WTC11 (cell line): Measurements from ENCODE around the gene KCNN1. TPM values are rescaled to one million over a fixed set of nuclear protein-coding genes. Genes with fewer than 3 reads are reported as not detected.

Experiments
- ATAC-seq: fragments of 200-7000 bp; cut with Tn5 transposase; 2 replicates; pipeline ENCODE4 v1.10.0; 2021; ENCODE audit warnings: mild to moderate bottlenecking, moderate library complexity
- CTCF ChIA-PET: fragments of 300-600 bp; sonication (Branson Sonifier 250); formaldehyde crosslinking; loops from one replicate; lab custom pipeline; 2021; ENCODE audit warnings: antibody characterized with exemption; lab: Charles Lee
- POLR2A ChIA-PET: fragments of 350-600 bp; sonication (Branson Sonifier 250); formaldehyde crosslinking; loops from one replicate; lab custom pipeline; 2021; ENCODE audit warnings: antibody characterized with exemption; lab: Charles Lee
- DNase-seq: peaks from one replicate; pipeline ENCODE4 v3.0.0; 2021; ENCODE audit warnings: low spot score
- H3K27ac Mint-ChIP-seq: 2 replicates; pipeline ENCODE4 v1.8.0; 2021; ENCODE audit warnings: mixed read lengths
- H3K27me3 Mint-ChIP-seq: 2 replicates; pipeline ENCODE4 v1.8.0; 2021; ENCODE audit warnings: low read depth, mild to moderate bottlenecking, moderate library complexity, mixed read lengths
- H3K36me3 Mint-ChIP-seq: 2 replicates; pipeline ENCODE4 v1.8.0; 2021; ENCODE audit warnings: mixed read lengths
- H3K4me1 Mint-ChIP-seq: 2 replicates; pipeline ENCODE4 v1.8.0; 2022; ENCODE audit warnings: mixed read lengths
- H3K4me3 Mint-ChIP-seq: 2 replicates; pipeline ENCODE4 v1.8.0; 2021; ENCODE audit warnings: mild to moderate bottlenecking, moderate library complexity, mixed read lengths
- H3K9me3 Mint-ChIP-seq: 2 replicates; pipeline ENCODE4 v1.8.0; 2021; ENCODE audit warnings: mixed read lengths
- ATF1 ChIP-seq: sonication (generic); formaldehyde crosslinking; IDR thresholded peaks from 2 replicates; pipeline ENCODE4 v1.8.1; 2023; ENCODE audit warnings: mild to moderate bottlenecking, moderate library complexity, missing genetic modification reagents
- ATF3 ChIP-seq: sonication (generic); formaldehyde crosslinking; conservative IDR thresholded peaks from 2 replicates; pipeline ENCODE4 v1.8.1; 2022; ENCODE audit warnings: mild to moderate bottlenecking, missing genetic modification reagents
- E2F5 ChIP-seq: sonication (generic); formaldehyde crosslinking; IDR thresholded peaks from 2 replicates; pipeline ENCODE4 v1.8.1; 2022; ENCODE audit warnings: mild to moderate bottlenecking, moderate library complexity, missing genetic modification reagents
- FOXJ3 ChIP-seq: sonication (generic); formaldehyde crosslinking; IDR thresholded peaks from 2 replicates; pipeline ENCODE4 v1.9.0; 2021; ENCODE audit warnings: missing genetic modification reagents, mild to moderate bottlenecking, borderline replicate concordance
- HMGA2 ChIP-seq: fragments of 250-450 bp; sonication (Bioruptor Pico); IDR thresholded peaks from 2 replicates; pipeline ENCODE4 v1.4.0; 2021; ENCODE audit warnings: mild to moderate bottlenecking, moderate library complexity
- IRF1 ChIP-seq: sonication (generic); formaldehyde crosslinking; IDR thresholded peaks from 2 replicates; pipeline ENCODE4 v1.8.0; 2023; ENCODE audit warnings: missing genetic modification reagents
- JUN ChIP-seq: sonication (generic); formaldehyde crosslinking; IDR thresholded peaks from 2 replicates; pipeline ENCODE4 v1.8.0; 2023; ENCODE audit warnings: mild to moderate bottlenecking, missing genetic modification reagents
- MLX ChIP-seq: sonication (generic); formaldehyde crosslinking; IDR thresholded peaks from 2 replicates; pipeline ENCODE4 v1.8.1; 2023; ENCODE audit warnings: mild to moderate bottlenecking, missing genetic modification reagents, moderate library complexity
- PREB ChIP-seq: sonication (generic); formaldehyde crosslinking; IDR thresholded peaks from 2 replicates; pipeline ENCODE4 v1.8.1; 2022; ENCODE audit warnings: mild to moderate bottlenecking, missing genetic modification reagents, moderate library complexity, borderline replicate concordance
- RORB ChIP-seq: fragments of 250-450 bp; sonication (Bioruptor Pico); IDR thresholded peaks from 2 replicates; pipeline ENCODE4 v1.9.0; 2021; ENCODE audit warnings: mild to moderate bottlenecking
- SMAD3 ChIP-seq: sonication (generic); formaldehyde crosslinking; IDR thresholded peaks from 2 replicates; pipeline ENCODE4 v1.8.0; 2022; ENCODE audit warnings: missing genetic modification reagents, mild to moderate bottlenecking, borderline replicate concordance
- SMAD4 ChIP-seq: sonication (generic); formaldehyde crosslinking; IDR thresholded peaks from 2 replicates; pipeline ENCODE4 v1.8.0; 2022; ENCODE audit warnings: mild to moderate bottlenecking, missing genetic modification reagents
- SP1 ChIP-seq: sonication (generic); formaldehyde crosslinking; conservative IDR thresholded peaks from 2 replicates; pipeline ENCODE4 v1.8.1; 2022; ENCODE audit warnings: missing genetic modification reagents
- ZBTB43 ChIP-seq: sonication (generic); formaldehyde crosslinking; IDR thresholded peaks from 2 replicates; pipeline ENCODE4 v1.8.1; 2023; ENCODE audit warnings: mild to moderate bottlenecking, missing genetic modification reagents
- ZNF232 ChIP-seq: sonication (generic); formaldehyde crosslinking; IDR thresholded peaks from 2 replicates; pipeline ENCODE4 v1.8.0; 2022; ENCODE audit warnings: mild to moderate bottlenecking, missing genetic modification reagents
- ZNF396 ChIP-seq: fragments of 250-450 bp; sonication (Bioruptor Pico); IDR thresholded peaks from 2 replicates; pipeline ENCODE4 v1.8.0; 2021; ENCODE audit warnings: mild to moderate bottlenecking, moderate library complexity, borderline replicate concordance
- ZNF512 ChIP-seq: sonication (generic); formaldehyde crosslinking; IDR thresholded peaks from 2 replicates; pipeline ENCODE4 v1.8.1; 2022; ENCODE audit warnings: missing genetic modification reagents, borderline replicate concordance
- ZNF671 ChIP-seq: fragments of 250-450 bp; sonication (Bioruptor Pico); IDR thresholded peaks from 2 replicates; pipeline ENCODE4 v1.8.0; 2021; ENCODE audit warnings: mild to moderate bottlenecking
- total RNA-seq: library from RNA; stranded (reverse); gene quantifications from 3 replicates; pipeline ENCODE4 v1.2.3, GENCODE V29; 2021
- TF ChIP-seq, protein P1 (sequence below): sonication (generic); formaldehyde crosslinking; conservative IDR thresholded peaks from 2 replicates; pipeline ENCODE4 v1.8.1; 2023; ENCODE audit warnings: mild to moderate bottlenecking, low read depth, missing genetic modification reagents, moderate library complexity
- TF ChIP-seq, protein P2 (sequence below): sonication (generic); formaldehyde crosslinking; IDR thresholded peaks from 2 replicates; pipeline ENCODE4 v1.8.0; 2022; ENCODE audit warnings: mild to moderate bottlenecking, missing genetic modification reagents
- TF ChIP-seq, protein P3 (sequence below): fragments of 200-600 bp; IDR thresholded peaks from 2 replicates; pipeline ENCODE4 v1.8.0; 2022; ENCODE audit warnings: antibody characterized with exemption

The KCNN1 gene
- total RNA-seq, 1 experiment from 2014 or later: 15.3 TPM

DNA sequence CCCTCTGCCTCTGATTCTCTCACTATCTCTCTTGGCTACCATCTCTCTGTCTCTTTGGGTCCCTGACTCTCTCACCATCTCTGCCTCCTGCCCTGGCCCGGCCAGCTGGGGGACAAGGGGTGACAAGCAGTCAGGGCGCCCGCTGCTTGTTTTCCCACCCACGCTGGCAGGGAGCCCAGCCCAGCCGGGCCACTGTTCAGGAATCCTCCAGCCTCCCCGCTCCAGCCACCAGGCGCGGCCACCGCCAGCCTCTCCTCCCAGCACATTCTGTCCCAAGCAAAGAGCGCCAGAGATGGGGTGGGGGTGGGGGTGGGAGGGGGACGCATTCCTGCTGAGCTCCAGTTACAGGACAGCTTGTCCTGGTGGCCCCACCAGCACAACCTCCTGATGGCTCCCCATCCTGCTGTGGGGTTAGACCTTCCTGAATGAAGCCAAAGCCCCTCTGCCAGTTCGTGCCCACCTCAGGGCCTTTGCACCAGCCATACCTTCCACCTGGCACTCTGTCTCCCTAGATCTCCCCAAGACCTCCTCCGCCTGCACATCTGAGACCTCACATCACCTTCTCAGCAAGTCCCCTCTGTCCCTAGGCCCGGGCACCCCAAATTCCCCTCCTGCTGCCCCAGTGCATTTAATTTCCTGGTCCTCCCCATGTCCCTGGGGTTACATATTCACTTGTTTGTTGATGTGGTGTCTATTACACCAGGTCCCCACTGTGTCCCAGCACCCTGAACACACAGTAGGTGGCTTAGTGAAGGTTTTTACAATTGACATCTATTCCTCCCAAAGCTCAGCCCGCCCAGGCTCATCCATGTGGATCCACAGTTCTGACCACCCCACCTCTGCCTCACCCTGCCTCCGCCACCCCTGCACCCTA, 53.5 kb downstream of the KCNN1 start (continued):
- TF ChIP-seq ATF3 (no peak), ZNF232 (CRISPR knock-in tag) (no peak)

DNA sequence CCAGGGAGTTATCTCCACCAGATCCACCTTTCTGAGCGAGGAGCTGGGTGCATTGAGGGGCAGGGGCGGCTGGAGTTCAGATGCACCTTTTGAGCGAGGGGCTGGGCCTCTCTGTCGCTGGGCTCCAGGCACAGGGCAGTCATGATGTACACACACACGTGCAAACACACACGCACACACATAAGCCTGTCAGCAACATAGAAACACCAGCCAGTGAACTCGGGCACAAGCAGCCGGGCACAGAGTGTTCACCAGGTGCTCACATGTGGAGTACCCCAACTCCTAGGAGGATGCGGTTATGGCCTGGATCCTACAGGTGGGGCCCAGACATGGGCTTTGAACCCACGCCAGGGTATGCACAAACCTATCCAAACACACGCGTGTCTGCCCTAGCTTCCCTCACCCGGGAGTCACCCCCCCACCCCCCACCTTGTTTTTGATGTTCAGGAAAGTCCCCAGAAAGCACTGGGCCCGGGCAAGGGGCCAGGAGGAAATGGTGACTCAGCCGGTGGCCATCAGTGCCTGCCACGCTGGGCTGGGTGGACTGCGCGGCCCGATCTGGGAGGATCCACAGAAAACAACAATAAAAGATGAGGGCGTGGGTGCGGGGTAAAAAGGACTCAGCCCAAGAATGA, 54.3 kb downstream of the KCNN1 start:
- ChIA-PET POLR2A (no interaction called here), CTCF (no interaction called here)
- H3K27me3 Mint-ChIP-seq: no peaks in the 10 kb centered on the region; the same call in 1 of the 2 replicates
- H3K36me3 Mint-ChIP-seq: no peaks in the 10 kb centered on the region
- ATAC-seq (no peak), DNase-seq (no peak)
- 0 out of 2 replicates have a peak, but pooled peaks cover 4% of the 10 kb centered on the region for H3K9me3 Mint-ChIP-seq
- no peak overlapping the region for H3K4me3 Mint-ChIP-seq
- H3K4me1 Mint-ChIP-seq: peaks cover 13% of the 10 kb centered on the region
- no peak overlapping the region for H3K27ac Mint-ChIP-seq
- TF ChIP-seq, protein P1, sequence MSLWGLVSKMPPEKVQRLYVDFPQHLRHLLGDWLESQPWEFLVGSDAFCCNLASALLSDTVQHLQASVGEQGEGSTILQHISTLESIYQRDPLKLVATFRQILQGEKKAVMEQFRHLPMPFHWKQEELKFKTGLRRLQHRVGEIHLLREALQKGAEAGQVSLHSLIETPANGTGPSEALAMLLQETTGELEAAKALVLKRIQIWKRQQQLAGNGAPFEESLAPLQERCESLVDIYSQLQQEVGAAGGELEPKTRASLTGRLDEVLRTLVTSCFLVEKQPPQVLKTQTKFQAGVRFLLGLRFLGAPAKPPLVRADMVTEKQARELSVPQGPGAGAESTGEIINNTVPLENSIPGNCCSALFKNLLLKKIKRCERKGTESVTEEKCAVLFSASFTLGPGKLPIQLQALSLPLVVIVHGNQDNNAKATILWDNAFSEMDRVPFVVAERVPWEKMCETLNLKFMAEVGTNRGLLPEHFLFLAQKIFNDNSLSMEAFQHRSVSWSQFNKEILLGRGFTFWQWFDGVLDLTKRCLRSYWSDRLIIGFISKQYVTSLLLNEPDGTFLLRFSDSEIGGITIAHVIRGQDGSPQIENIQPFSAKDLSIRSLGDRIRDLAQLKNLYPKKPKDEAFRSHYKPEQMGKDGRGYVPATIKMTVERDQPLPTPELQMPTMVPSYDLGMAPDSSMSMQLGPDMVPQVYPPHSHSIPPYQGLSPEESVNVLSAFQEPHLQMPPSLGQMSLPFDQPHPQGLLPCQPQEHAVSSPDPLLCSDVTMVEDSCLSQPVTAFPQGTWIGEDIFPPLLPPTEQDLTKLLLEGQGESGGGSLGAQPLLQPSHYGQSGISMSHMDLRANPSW (CRISPR knock-in tag): no peak
- no peak for TF ChIP-seq FOXJ3 (CRISPR knock-in tag)
- no peak for TF ChIP-seq ZBTB43
- TF ChIP-seq, protein P2, sequence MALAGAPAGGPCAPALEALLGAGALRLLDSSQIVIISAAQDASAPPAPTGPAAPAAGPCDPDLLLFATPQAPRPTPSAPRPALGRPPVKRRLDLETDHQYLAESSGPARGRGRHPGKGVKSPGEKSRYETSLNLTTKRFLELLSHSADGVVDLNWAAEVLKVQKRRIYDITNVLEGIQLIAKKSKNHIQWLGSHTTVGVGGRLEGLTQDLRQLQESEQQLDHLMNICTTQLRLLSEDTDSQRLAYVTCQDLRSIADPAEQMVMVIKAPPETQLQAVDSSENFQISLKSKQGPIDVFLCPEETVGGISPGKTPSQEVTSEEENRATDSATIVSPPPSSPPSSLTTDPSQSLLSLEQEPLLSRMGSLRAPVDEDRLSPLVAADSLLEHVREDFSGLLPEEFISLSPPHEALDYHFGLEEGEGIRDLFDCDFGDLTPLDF (CRISPR knock-in tag): no peak
- no peak for TF ChIP-seq E2F5 (CRISPR knock-in tag)
- TF ChIP-seq, protein P3, sequence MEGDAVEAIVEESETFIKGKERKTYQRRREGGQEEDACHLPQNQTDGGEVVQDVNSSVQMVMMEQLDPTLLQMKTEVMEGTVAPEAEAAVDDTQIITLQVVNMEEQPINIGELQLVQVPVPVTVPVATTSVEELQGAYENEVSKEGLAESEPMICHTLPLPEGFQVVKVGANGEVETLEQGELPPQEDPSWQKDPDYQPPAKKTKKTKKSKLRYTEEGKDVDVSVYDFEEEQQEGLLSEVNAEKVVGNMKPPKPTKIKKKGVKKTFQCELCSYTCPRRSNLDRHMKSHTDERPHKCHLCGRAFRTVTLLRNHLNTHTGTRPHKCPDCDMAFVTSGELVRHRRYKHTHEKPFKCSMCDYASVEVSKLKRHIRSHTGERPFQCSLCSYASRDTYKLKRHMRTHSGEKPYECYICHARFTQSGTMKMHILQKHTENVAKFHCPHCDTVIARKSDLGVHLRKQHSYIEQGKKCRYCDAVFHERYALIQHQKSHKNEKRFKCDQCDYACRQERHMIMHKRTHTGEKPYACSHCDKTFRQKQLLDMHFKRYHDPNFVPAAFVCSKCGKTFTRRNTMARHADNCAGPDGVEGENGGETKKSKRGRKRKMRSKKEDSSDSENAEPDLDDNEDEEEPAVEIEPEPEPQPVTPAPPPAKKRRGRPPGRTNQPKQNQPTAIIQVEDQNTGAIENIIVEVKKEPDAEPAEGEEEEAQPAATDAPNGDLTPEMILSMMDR: no peak
- TF ChIP-seq ZNF671 (CRISPR knock-in tag): no peak
- TF ChIP-seq ZNF396 (CRISPR knock-in tag): no peak
- TF ChIP-seq MLX (CRISPR knock-in tag): no peak
- TF ChIP-seq SP1 (CRISPR knock-in tag): no peak
- no peak for TF ChIP-seq ATF1
- TF ChIP-seq ZNF512 (CRISPR knock-in tag): no peak
- no peak for TF ChIP-seq RORB (CRISPR knock-in tag)
- no peak for TF ChIP-seq JUN (CRISPR knock-in tag)
- TF ChIP-seq HMGA2 (CRISPR knock-in tag): no peak
- TF ChIP-seq SMAD3 (CRISPR knock-in tag): no peak
- no peak for TF ChIP-seq PREB (CRISPR knock-in tag)
- no peak for TF ChIP-seq IRF1 (CRISPR knock-in tag)
- no peak for TF ChIP-seq SMAD4 (CRISPR knock-in tag)
